Keratinocyte (primary cell): Measurements from ENCODE around the gene MKX. TPM values are rescaled to one million over a fixed set of nuclear protein-coding genes. Genes with fewer than 3 reads are reported as not detected.

Source experiments
- DNase-seq: peaks from one replicate; pipeline ENCODE4 v3.0.0-alpha.2; 2011; ENCODE audit warnings: low read depth, missing footprints, low spot score
- FAIRE-seq: peaks from 2 replicates; lab custom pipeline; 2011; peaks lifted over from hg19 to GRCh38; lab: Jason Lieb, UNC
- H2AFZ ChIP-seq: 2 replicates; pipeline ENCODE4 v1.6.0; 2012; ENCODE audit warnings: low read length, control low read depth, inconsistent platforms; ENCODE audit not compliant: control insufficient read depth
- H3K27ac ChIP-seq: 2 replicates; pipeline ENCODE4 v1.5.1; 2011; ENCODE audit warnings: low read length; ENCODE audit not compliant: control insufficient read depth, insufficient read depth
- H3K27me3 ChIP-seq: 3 replicates; pipeline ENCODE4 v1.6.0; 2011; ENCODE audit warnings: low read length; ENCODE audit not compliant: control insufficient read depth, insufficient read depth; ENCODE audit errors: extremely low read depth
- H3K36me3 ChIP-seq, 2 experiments: 2 replicates in 1 of 2; 3 replicates in 1 of 2; pipeline ENCODE4 v1.5.1; 2011; ENCODE audit warnings: low read length in 2 of 2, mild to moderate bottlenecking in 1 of 2; ENCODE audit not compliant: control insufficient read depth in 2 of 2, insufficient read depth in 2 of 2; ENCODE audit errors: extremely low read depth in 1 of 2
- H3K4me1 ChIP-seq: 3 replicates; pipeline ENCODE4 v1.5.1; 2011; ENCODE audit warnings: low read length; ENCODE audit not compliant: control insufficient read depth, insufficient read depth; ENCODE audit errors: extremely low read depth
- H3K4me2 ChIP-seq: 3 replicates; pipeline ENCODE4 v1.6.0; 2011; ENCODE audit warnings: low read depth, low read length; ENCODE audit not compliant: control insufficient read depth, insufficient read depth; ENCODE audit errors: extremely low read depth
- H3K4me3 ChIP-seq, 3 experiments: fragments of 200-600 bp in 1 of 3; sonication (generic) in 1 of 3; 2 replicates in 2 of 3; 3 replicates in 1 of 3; pipeline ENCODE4 v1.5.1; 2011 to 2016; ENCODE audit warnings: low read length in 3 of 3, mild to moderate bottlenecking in 3 of 3, control low read depth in 2 of 3, inconsistent platforms in 1 of 3, low read depth in 1 of 3, mixed read lengths in 1 of 3, mixed run types in 1 of 3, moderate library complexity in 1 of 3; ENCODE audit not compliant: control insufficient read depth in 2 of 3, insufficient read depth in 2 of 3; ENCODE audit errors: extremely low read depth in 1 of 3
- H3K79me2 ChIP-seq: 2 replicates; pipeline ENCODE4 v1.6.0; 2012; ENCODE audit warnings: low read length; ENCODE audit not compliant: control insufficient read depth, insufficient read depth
- H3K9ac ChIP-seq: 3 replicates; pipeline ENCODE4 v1.6.0; 2011; ENCODE audit warnings: low read length; ENCODE audit not compliant: control insufficient read depth, insufficient read depth; ENCODE audit errors: extremely low read depth
- H3K9me1 ChIP-seq: 3 replicates; pipeline ENCODE4 v1.6.0; 2011; ENCODE audit warnings: low read length; ENCODE audit not compliant: control insufficient read depth, insufficient read depth; ENCODE audit errors: extremely low read depth
- H3K9me3 ChIP-seq: 2 replicates; pipeline ENCODE4 v1.5.1; 2012; ENCODE audit warnings: low read depth, low read length; ENCODE audit not compliant: control insufficient read depth
- H4K20me1 ChIP-seq: 3 replicates; pipeline ENCODE4 v1.6.0; 2011; ENCODE audit warnings: low read length; ENCODE audit not compliant: control insufficient read depth, insufficient read depth; ENCODE audit errors: extremely low read depth
- EZH2 ChIP-seq: IDR thresholded peaks from one replicate; pipeline ENCODE4 v1.6.1; 2012; ENCODE audit warnings: inconsistent platforms, mild to moderate bottlenecking, low read length, moderate library complexity
- dilution Hi-C: fragments of 300-500 bp; cut with MboI; formaldehyde crosslinking; loops from one replicate; pipeline ENCODE4 v1.7.0; 2020; ENCODE audit warnings: low sequenced_read_pairs; ENCODE audit not compliant: extremely low pct_ligation_motif_present
- polyA plus RNA-seq, 5 experiments: library from polyadenylated mRNA; depleted of rRNA in 3 of 5; stranded (reverse) in 3 of 5; stranded (forward) in 1 of 5; unstranded in 1 of 5; fragments of >200 nt; gene quantifications; 1 replicate in 1 of 5; 2 replicates in 3 of 5; 3 replicates in 1 of 5; pipeline versions ENCODE4 v1.2.1 to v1.2.3, GENCODE V29; 2011 to 2012; ENCODE audit warnings: missing spikeins in 2 of 5, low read depth in 1 of 5, low replicate concordance in 1 of 5
- TF ChIP-seq, protein P1 (sequence below), 3 experiments: IDR thresholded peaks in 1 of 3; conservative IDR thresholded peaks in 1 of 3; optimal IDR thresholded peaks in 1 of 3; 2 replicates in 2 of 3; 3 replicates in 1 of 3; pipeline versions ENCODE3 to v1.5.1; 2011; ENCODE audit warnings: low read length in 3 of 3, mild to moderate bottlenecking in 3 of 3, moderate library complexity in 2 of 3, control low read depth in 1 of 3, inconsistent platforms in 1 of 3; ENCODE audit not compliant: insufficient read depth in 2 of 3; ENCODE audit errors: extremely low read depth in 1 of 3

Gene MKX
- polyA plus RNA-seq, 1 donor (not counting 4 experiments of a cell fraction or from before 2014, with no cell fraction given): 0.04 TPM

DNA sequence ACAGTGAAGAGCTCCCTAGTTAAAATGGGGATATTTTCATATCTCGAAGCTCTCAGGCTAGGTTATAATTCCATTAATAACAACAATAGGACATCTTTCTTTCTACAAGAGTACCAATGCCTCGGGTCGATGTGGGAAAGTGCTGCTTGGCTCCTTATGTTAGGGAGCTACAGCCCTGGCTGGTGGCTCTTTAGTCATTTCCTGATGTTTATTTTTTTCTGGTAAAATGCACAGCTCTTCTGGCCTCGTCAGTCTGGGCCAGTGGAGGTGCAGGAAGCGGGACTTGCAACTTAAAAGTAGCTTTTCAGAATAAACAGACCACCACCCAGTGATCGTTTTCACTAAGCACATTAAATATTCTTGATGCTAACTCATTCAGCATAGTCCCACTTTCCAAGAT, 58.3 kb downstream of the MKX start:
- TF ChIP-seq, protein P1, sequence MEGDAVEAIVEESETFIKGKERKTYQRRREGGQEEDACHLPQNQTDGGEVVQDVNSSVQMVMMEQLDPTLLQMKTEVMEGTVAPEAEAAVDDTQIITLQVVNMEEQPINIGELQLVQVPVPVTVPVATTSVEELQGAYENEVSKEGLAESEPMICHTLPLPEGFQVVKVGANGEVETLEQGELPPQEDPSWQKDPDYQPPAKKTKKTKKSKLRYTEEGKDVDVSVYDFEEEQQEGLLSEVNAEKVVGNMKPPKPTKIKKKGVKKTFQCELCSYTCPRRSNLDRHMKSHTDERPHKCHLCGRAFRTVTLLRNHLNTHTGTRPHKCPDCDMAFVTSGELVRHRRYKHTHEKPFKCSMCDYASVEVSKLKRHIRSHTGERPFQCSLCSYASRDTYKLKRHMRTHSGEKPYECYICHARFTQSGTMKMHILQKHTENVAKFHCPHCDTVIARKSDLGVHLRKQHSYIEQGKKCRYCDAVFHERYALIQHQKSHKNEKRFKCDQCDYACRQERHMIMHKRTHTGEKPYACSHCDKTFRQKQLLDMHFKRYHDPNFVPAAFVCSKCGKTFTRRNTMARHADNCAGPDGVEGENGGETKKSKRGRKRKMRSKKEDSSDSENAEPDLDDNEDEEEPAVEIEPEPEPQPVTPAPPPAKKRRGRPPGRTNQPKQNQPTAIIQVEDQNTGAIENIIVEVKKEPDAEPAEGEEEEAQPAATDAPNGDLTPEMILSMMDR (optimal IDR thresholded peaks at IDR 0.05 in 1 of 3, IDR thresholded peaks at IDR 0.05 in 1 of 3, conservative IDR thresholded peaks at IDR 0.05 in 1 of 3; ENCODE audit: extremely low read depth in 1 of 3, insufficient read depth in 2 of 3, low read length in 3 of 3): no peak
- TF ChIP-seq EZH2: no peak
- DNase-seq (no peak), FAIRE-seq (no peak)
- H3K9ac ChIP-seq: no peak overlapping the region
- H3K36me3 ChIP-seq: no peaks in the 10 kb centered on the region
- no peaks in the 10 kb centered on the region for H3K79me2 ChIP-seq
- H3K9me1 ChIP-seq: no peaks in the 10 kb centered on the region
- dilution Hi-C loops: no loop called here
- no peak overlapping the region for H3K27ac ChIP-seq
- no peaks in the 10 kb centered on the region for H4K20me1 ChIP-seq
- no peaks in the 10 kb centered on the region for H3K9me3 ChIP-seq
- H2AFZ ChIP-seq: no peak overlapping the region
- H3K4me2 ChIP-seq: no peak overlapping the region
- H3K4me1 ChIP-seq: no peaks in the 10 kb centered on the region
- H3K27me3 ChIP-seq: no peaks in the 10 kb centered on the region
- no peak overlapping the region for H3K4me3 ChIP-seq

DNA sequence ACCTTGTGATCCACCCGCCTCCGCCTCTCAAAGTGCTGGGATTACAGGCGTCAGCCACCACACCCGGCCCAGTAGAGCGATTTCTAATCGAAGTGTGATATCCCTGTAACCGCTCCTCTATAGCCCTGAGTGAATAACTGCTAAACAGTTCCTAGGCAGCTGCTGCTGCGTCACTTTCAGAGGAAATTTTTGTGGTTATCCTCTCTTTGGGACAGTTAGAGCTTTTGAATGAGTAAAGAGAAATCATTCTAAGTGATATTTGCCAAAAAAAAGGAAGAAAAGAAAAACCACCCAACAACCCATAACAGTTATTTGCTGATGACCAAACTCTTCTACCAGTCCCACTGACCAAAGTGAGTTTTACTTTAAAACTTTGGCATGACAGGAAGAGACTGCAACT, 59.9 kb downstream of the MKX start:
- FAIRE-seq: no peak
- H3K9me1 ChIP-seq: no peaks in the 10 kb centered on the region
- dilution Hi-C loops: no loop called here

More for the DNA sequence above, 59.9 kb downstream of the MKX start:
- no peak overlapping the region for H3K9ac ChIP-seq
- H3K36me3 ChIP-seq: no peaks in the 10 kb centered on the region
- H3K79me2 ChIP-seq: no peaks in the 10 kb centered on the region
- H2AFZ ChIP-seq: no peak overlapping the region
- H3K4me1 ChIP-seq: no peaks in the 10 kb centered on the region
- H3K9me3 ChIP-seq: no peaks in the 10 kb centered on the region
- no peaks in the 10 kb centered on the region for H3K27me3 ChIP-seq
- H4K20me1 ChIP-seq: no peaks in the 10 kb centered on the region
- no peak overlapping the region for H3K27ac ChIP-seq
- no peak for TF ChIP-seq EZH2
- TF ChIP-seq, protein P1 (optimal IDR thresholded peaks at IDR 0.05 in 1 of 3, IDR thresholded peaks at IDR 0.05 in 1 of 3, conservative IDR thresholded peaks at IDR 0.05 in 1 of 3; ENCODE audit: extremely low read depth in 1 of 3, insufficient read depth in 2 of 3, low read length in 3 of 3): no peak
- H3K4me2 ChIP-seq: no peak overlapping the region
- H3K4me3 ChIP-seq: no peak overlapping the region
- no peak for DNase-seq
